ENCODE data around the gene GRAPL. TPM values are rescaled to one million over a fixed set of nuclear protein-coding genes. Genes with fewer than 3 reads are reported as not detected.
"Not testable (repeated sequence)": the region's sequence is repeated elsewhere in the genome, so short reads cannot be mapped to it uniquely, and the experiment has no call there.

GRAPL gene
- polyA plus RNA-seq, 3 donors: 0.56 to 3.5 TPM; not detected in 1

GRCh38 chr17:19133793-19134192, 6.4 kb downstream of the GRAPL start:
- H4K20me1 ChIP-seq (ENCODE audit: insufficient read depth, low read length); H2AFZ ChIP-seq (ENCODE audit: insufficient read depth, low read depth, low read length, poor library complexity, severe bottlenecking); H3K4me2 ChIP-seq (replicated peaks; ENCODE audit: extremely low read depth, low read length, poor library complexity, severe bottlenecking); H3K4me1 ChIP-seq (ENCODE audit: control insufficient read depth in 1 of 2, insufficient read depth in 2 of 2, low read length in 2 of 2); H3K9me3 Mint-ChIP-seq; H3K79me2 ChIP-seq (ENCODE audit: insufficient read depth, low read length); H3K27me3 Mint-ChIP-seq (ENCODE audit: low read depth in 3 of 3); H3K36me3 Mint-ChIP-seq; H3K36me3 ChIP-seq (replicated peaks in 1 of 2; ENCODE audit: control insufficient read depth in 1 of 2, insufficient read depth in 2 of 2, low read length in 2 of 2); H3K27me3 ChIP-seq (ENCODE audit: control insufficient read depth in 2 of 2, insufficient read depth in 2 of 2, low read length in 2 of 2); H3K27ac ChIP-seq (ENCODE audit: low read depth in 1 of 2, low read length in 2 of 2); H3K9ac ChIP-seq (ENCODE audit: insufficient read depth, low read length, poor library complexity, severe bottlenecking); H3K4me1 Mint-ChIP-seq; intact Hi-C loops (cut with micrococcal nuclease); H3K27ac Mint-ChIP-seq; H3K9me3 ChIP-seq (replicated peaks in 1 of 2; ENCODE audit: control insufficient read depth in 1 of 2, insufficient read depth in 1 of 2, low read length in 2 of 2); DNase-seq; H3K4me3 Mint-ChIP-seq; H3K4me3 ChIP-seq (replicated peaks in 1 of 3; ENCODE audit: low read depth in 2 of 3, low read length in 3 of 3): not testable (repeated sequence)
- no CpG with 5 or more reads among the region's 9 CpGs for WGBS (ENCODE audit: insufficient coverage)

DNA sequence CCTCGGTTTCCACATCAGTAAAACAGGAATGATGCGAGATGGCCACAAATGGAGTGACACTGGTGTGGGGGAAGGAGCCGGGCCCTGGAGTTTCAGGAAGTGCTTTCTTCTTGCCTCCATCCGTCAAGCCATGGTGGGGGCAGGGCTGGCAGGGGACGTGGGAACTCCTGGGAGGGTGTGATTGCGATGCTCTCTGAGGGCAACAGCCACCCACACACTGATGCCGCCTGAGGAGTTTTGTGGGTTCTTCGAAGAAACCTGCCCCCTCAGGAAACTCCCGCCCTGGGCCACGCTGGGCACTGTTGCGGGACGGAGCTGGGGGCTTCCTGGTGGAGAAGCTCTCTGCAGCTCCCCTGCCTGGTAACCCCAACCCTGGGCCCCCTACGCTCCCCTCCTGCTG, 8.0 kb downstream of the GRAPL start:
- H3K4me3 ChIP-seq (replicated peaks in 1 of 3; ENCODE audit: low read depth in 2 of 3, low read length in 3 of 3); H3K9me3 Mint-ChIP-seq; H4K20me1 ChIP-seq (ENCODE audit: insufficient read depth, low read length); H3K27me3 ChIP-seq (ENCODE audit: control insufficient read depth in 2 of 2, insufficient read depth in 2 of 2, low read length in 2 of 2); H3K4me1 Mint-ChIP-seq; H3K4me2 ChIP-seq (replicated peaks; ENCODE audit: extremely low read depth, low read length, poor library complexity, severe bottlenecking); H3K79me2 ChIP-seq (ENCODE audit: insufficient read depth, low read length); H3K27ac ChIP-seq (ENCODE audit: low read depth in 1 of 2, low read length in 2 of 2); H3K27ac Mint-ChIP-seq; H2AFZ ChIP-seq (ENCODE audit: insufficient read depth, low read depth, low read length, poor library complexity, severe bottlenecking); H3K36me3 Mint-ChIP-seq; H3K36me3 ChIP-seq (replicated peaks in 1 of 2; ENCODE audit: control insufficient read depth in 1 of 2, insufficient read depth in 2 of 2, low read length in 2 of 2); intact Hi-C loops (cut with micrococcal nuclease); H3K9ac ChIP-seq (ENCODE audit: insufficient read depth, low read length, poor library complexity, severe bottlenecking); H3K4me1 ChIP-seq (ENCODE audit: control insufficient read depth in 1 of 2, insufficient read depth in 2 of 2, low read length in 2 of 2); DNase-seq; H3K27me3 Mint-ChIP-seq (ENCODE audit: low read depth in 3 of 3); H3K9me3 ChIP-seq (replicated peaks in 1 of 2; ENCODE audit: control insufficient read depth in 1 of 2, insufficient read depth in 1 of 2, low read length in 2 of 2); H3K4me3 Mint-ChIP-seq: not testable (repeated sequence)
- no CpG with 5 or more reads among the region's 13 CpGs for WGBS (ENCODE audit: insufficient coverage)

DNA sequence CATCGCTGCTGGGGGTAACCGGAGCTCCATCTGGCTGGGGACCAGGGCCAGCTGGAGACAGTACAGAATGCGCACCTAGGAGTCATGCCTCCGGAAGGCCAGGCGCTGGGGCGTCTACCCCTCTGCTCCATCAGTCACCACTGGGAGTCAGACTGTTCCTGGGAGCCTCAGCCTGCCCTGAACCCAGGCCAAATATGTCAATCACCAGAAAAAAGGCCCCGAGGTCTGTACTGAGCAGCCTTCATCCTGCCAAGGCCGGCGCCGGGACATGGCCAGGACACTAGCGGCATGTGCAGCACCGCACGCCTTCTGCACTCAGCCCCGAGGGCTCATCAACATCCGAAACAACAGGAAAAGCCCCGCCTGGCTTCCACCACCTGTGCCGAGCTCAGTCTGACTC, 8.7 kb downstream of the GRAPL start:
- not testable (repeated sequence) for H3K36me3 Mint-ChIP-seq
- no CpG with 5 or more reads among the region's 17 CpGs for WGBS (ENCODE audit: insufficient coverage)

DNA sequence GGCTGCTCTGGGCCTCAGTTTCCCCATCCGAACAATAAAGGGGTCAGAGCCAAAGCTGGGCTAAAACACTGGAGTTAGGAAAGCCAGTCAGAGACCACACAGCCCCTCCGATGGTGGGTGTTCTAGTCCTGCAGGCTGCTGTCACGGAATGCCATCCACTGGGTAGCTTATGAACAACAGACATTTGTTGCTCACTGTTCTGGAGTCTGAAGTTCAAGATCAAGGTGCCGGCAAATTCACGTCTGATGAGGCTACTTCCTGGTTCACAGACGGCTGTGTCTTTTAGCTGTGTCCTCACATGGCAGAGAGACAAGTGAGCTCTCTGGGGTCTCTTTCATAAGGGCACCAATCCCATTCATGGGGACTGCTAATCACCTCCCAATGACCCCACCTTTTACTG, 9.2 kb downstream of the GRAPL start:
- H3K27ac ChIP-seq (ENCODE audit: low read depth in 1 of 2, low read length in 2 of 2); H3K36me3 Mint-ChIP-seq; H3K4me1 ChIP-seq (ENCODE audit: control insufficient read depth in 1 of 2, insufficient read depth in 2 of 2, low read length in 2 of 2); H2AFZ ChIP-seq (ENCODE audit: insufficient read depth, low read depth, low read length, poor library complexity, severe bottlenecking); H3K4me3 ChIP-seq (replicated peaks in 1 of 3; ENCODE audit: low read depth in 2 of 3, low read length in 3 of 3); H3K4me1 Mint-ChIP-seq; H3K27me3 Mint-ChIP-seq (ENCODE audit: low read depth in 3 of 3); H3K4me2 ChIP-seq (replicated peaks; ENCODE audit: extremely low read depth, low read length, poor library complexity, severe bottlenecking); H4K20me1 ChIP-seq (ENCODE audit: insufficient read depth, low read length); H3K9me3 Mint-ChIP-seq; DNase-seq; H3K27me3 ChIP-seq (ENCODE audit: control insufficient read depth in 2 of 2, insufficient read depth in 2 of 2, low read length in 2 of 2); H3K9me3 ChIP-seq (replicated peaks in 1 of 2; ENCODE audit: control insufficient read depth in 1 of 2, insufficient read depth in 1 of 2, low read length in 2 of 2); H3K4me3 Mint-ChIP-seq; H3K36me3 ChIP-seq (replicated peaks in 1 of 2; ENCODE audit: control insufficient read depth in 1 of 2, insufficient read depth in 2 of 2, low read length in 2 of 2); intact Hi-C loops (cut with micrococcal nuclease); H3K9ac ChIP-seq (ENCODE audit: insufficient read depth, low read length, poor library complexity, severe bottlenecking); H3K79me2 ChIP-seq (ENCODE audit: insufficient read depth, low read length); H3K27ac Mint-ChIP-seq: not testable (repeated sequence)
- WGBS (ENCODE audit: insufficient coverage): no CpG with 5 or more reads among the region's 6 CpGs

More for the DNA sequence above, 8.7 kb downstream of the GRAPL start:
- H3K9me3 ChIP-seq (replicated peaks in 1 of 2; ENCODE audit: control insufficient read depth in 1 of 2, insufficient read depth in 1 of 2, low read length in 2 of 2); H3K4me3 Mint-ChIP-seq; DNase-seq; H3K4me3 ChIP-seq (replicated peaks in 1 of 3; ENCODE audit: low read depth in 2 of 3, low read length in 3 of 3); H3K36me3 ChIP-seq (replicated peaks in 1 of 2; ENCODE audit: control insufficient read depth in 1 of 2, insufficient read depth in 2 of 2, low read length in 2 of 2); H3K27ac ChIP-seq (ENCODE audit: low read depth in 1 of 2, low read length in 2 of 2); H3K4me2 ChIP-seq (replicated peaks; ENCODE audit: extremely low read depth, low read length, poor library complexity, severe bottlenecking); H3K27me3 Mint-ChIP-seq (ENCODE audit: low read depth in 3 of 3); H3K4me1 ChIP-seq (ENCODE audit: control insufficient read depth in 1 of 2, insufficient read depth in 2 of 2, low read length in 2 of 2); intact Hi-C loops (cut with micrococcal nuclease); H3K9me3 Mint-ChIP-seq; H3K4me1 Mint-ChIP-seq; H3K79me2 ChIP-seq (ENCODE audit: insufficient read depth, low read length); H4K20me1 ChIP-seq (ENCODE audit: insufficient read depth, low read length); H3K27ac Mint-ChIP-seq; H3K9ac ChIP-seq (ENCODE audit: insufficient read depth, low read length, poor library complexity, severe bottlenecking); H3K27me3 ChIP-seq (ENCODE audit: control insufficient read depth in 2 of 2, insufficient read depth in 2 of 2, low read length in 2 of 2); H2AFZ ChIP-seq (ENCODE audit: insufficient read depth, low read depth, low read length, poor library complexity, severe bottlenecking): not testable (repeated sequence)

All from CD14-positive monocyte (primary cell).